NCI-H146 treated with DMSO at 0.1 percent for 48 hours (cell line): ENCODE results near the gene TMED4.

Experiments
- DNase-seq: peaks from one replicate; lab custom pipeline; 2025; ENCODE audit not compliant: unreplicated experiment; lab: John Stamatoyannopoulos, UW

Gene TMED4

DNA sequence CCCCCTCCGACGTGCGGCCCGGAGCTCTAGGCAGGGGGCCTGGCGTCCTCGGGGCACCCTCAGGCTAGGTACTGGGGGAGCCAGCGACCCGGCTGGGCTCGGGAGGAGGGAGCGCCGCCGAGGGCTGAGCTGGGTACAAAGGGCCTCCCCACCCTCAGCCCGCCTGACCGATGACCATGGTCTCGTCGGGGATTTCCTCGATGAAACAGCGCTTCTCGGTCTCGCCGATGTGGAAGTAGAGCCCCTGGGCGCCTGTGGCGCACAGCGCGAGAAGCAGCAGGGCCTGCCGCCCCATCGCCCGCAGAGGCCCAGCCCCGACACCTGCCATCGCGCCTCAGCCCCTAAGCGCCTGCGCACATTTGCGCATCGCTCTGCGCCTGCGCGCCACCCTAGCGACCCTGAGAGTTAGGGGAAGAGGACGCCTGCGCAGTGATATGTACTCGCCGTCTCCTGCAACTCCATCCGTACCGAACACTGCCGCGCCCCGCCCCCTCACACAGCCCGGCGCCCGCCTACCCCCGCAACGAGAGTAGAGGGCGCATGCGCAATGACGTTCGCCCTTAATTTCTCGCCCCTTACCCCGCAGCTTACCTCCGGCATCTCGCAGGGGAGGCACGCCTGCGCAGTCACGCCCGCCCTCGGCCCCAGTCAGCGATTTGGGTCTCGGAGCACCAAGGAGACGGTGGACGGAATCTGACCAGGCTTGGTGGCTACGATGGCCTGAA lies at the start of gene TMED4:
Gene TMED4 (minus strand): TSS at position 353 of the 725 bp plus-strand sequence. CDS start 25 bp downstream, at position 328.
- DNase-seq, result peak; percentile 98

DNA sequence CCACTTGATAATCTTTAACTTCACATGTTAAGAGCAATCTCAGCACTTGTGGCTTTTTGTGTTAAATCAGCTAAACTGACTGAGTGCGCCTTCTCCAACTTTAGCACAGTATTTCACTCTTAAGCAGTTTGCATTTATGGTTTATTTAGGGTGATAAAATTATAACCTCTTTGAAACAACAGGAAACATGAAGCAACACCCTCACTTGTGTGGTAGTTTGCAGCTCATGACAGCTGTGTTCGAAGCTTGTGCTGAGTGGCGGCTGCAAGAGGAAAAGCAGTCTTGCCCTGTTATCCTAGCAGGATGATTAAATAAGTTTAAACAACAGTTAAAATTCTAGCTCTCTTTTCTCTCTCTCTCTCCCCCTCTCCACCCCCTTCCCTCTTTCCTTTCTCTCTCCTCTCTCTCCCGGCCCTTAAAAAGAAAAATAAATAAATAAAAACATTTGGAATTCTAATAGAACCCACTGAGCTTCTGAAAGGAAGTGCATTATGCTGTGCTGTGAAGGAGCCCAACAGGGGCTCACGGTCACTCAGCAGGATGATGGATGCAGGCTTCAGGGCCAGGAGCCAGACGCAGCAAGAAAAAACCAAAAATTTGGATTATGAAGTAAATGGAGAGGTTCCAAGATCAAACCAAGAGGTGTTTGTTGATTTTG lies 49.6 kb upstream of the TMED4 start:
- no peak for DNase-seq

DNA sequence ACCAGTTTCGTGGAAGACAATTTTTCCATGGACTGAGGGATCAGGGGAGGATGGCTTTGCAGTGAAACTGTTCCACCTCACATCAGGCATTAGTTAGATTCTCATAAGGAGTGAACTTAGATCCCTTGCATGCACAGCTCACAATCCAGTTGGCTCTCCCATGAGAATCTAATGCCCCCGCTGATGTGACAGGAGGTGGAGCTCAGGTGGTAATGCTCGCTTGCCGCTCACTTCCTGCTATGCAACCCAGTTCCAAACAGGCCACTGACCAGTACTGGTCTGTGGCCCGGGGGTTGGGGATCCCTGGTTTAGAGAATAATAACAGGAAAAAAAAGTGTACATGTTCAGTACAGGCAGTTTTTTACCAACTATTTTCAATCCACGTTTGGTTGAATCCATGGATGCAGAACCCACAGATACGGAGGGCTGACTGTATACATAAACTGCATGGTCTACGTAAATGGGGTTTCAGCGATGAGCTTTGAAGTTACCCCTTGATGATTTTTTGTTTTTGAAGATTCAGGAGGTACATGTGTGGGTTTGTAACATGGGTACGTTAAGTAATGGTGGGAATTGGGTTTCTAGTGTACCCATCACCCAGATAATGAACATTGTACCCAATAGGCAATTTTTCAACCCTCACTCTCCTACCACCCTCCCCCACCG lies 48.9 kb upstream of the TMED4 start:
- DNase-seq, result no peak

DNA sequence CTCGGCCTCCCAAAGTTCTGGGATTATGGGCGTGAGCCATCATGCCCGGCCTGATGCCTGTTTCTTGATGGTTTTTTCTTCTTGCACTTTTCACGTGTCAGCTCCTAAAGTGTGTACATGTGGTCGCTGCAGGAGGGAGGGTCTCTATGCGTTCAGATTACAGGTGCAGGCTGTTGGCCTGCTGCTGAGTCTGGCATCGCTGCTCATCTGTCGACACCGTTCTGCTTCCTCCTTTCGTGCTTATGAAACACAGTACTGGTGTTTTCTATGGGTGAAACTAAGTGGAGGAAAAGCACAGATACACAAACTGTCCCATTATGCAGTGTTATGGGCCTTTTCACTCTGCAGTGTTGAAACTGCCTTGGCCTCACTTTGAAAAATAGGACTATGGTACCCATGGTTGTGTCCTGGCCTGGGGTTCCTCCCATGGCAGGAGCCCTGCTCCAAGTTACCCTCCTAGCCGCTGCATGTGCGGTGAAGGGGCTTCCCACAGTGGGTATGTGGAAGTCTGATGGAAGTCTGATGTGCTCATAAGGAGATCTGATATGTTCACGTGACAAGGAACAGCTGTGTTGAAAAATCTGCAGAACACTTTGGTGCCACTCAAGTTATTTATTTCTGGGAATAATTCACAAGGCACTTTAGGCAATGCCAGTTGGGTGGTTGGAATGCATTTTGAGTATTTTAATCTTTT lies 47.9 kb upstream of the TMED4 start:
- no peak for DNase-seq

DNA sequence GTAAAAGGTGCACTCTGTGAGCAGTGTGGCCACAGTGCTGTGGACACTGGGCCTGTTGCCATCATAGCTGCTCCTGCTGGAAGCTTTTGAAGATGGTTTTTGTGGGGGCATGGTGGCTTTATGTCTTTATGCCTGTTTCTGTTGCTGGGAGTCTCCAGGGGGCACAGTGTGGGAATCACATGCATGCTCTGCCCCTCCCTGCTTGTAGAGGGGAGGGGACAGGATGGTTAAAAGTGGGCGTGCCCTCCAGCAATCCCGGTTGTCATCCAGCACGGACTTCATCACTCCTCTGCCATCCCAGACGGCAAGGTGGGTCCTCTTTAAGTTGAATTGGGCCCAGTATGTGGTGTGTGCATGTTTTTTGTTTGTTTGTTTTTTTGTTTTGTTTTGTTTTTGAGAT lies 44.6 kb upstream of the TMED4 start:
- DNase-seq, result no peak

DNA sequence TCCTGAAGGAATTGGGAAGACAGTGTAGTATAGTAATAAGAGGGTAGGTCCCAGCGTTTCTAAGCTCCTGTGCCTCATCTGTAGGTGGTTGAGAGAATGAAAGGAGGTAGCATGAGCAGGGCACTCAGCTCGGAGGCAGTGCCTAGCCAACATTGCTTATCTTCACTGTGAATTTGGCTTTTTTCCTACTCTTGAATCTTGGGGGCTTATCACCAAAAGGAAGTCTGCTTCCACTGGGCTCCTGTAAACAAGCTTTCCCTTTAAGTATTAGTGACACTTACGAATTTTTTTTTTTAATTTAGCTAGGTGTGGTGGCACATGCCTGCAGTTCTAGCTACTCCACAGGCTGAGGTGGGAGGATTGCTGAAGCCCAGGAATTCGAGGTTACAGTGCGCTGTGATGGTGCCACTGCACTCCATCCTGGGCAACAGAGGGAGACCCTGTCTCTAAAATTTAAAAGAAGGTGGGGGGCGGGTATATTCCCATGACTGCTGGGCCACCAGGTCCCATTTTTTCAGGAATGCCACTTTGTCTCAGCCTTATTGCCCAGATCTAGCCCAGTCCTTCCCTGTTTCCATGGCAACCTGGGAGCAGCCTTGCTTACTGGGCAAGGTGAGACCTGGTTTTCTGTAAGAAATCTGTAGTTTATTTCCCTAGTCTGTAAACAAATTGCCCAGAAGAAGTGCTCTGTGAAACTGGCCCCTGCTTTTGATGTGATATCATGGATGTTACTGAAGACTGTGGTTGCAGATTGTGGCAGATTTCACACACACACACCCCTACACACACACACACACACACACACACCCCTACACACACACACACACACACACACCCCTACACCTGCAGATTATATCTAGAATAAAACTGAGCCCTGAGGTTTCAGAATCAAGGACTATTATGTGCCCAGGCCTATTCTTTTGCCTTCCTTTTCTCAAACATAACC lies 43.8 kb upstream of the TMED4 start:
- DNase-seq, result no peak

DNA sequence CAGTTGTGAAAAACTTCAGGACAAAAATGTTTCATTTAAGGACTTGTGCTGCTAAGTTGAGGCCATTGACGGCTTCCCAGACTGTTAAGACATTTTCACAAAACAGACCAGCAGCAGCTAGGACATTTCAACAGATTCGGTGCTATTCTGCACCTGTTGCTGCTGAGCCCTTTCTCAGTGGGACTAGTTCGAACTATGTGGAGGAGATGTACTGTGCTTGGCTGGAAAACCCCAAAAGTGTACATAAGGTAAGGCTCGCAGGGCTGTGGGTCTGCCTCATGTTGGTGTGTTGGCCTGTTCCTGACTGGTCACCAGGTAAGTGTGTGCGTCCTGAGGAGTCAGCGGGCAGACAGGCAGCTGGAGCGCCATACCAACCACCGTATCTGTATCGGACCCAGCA lies 42.3 kb upstream of the TMED4 start:
- no peak for DNase-seq

DNA sequence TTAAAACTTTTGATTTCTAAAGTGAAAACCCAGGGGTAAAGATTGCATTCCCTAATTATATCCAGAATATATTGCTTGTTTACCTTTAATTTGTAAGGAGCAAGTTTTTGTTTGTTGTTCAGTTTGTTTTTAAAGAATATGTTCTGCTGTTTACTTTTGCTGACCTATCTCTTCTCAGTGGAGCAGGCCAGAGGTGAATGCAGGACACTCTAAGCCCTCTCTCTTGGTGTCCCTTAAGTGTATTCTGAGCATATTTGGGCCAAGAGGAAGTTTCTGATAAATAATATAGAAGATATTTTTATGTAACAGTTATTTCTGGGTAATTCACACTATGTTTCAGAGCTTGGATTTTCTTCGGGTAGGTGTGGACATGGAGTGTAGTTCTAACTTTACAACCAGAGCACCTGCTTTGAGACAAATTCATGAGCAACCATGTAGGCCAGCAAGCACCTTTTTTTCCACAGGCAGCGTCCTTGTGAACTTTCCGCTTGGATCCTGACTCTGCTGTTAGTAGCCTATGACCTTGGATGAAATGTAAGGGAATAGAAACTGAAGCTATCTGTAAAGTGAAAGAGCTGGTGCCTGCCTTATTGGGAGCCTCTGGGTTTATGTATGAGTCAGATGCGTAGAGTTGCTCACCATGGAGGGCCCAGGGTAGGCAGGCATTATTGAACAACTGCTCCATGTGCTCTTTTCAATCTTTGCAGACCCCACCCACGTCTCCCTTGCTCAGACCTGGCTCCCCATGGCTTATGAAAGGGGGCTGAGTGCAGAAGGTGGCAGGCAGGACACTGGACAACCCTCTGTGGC lies 40.5 kb upstream of the TMED4 start:
- DNase-seq, result no peak

DNA sequence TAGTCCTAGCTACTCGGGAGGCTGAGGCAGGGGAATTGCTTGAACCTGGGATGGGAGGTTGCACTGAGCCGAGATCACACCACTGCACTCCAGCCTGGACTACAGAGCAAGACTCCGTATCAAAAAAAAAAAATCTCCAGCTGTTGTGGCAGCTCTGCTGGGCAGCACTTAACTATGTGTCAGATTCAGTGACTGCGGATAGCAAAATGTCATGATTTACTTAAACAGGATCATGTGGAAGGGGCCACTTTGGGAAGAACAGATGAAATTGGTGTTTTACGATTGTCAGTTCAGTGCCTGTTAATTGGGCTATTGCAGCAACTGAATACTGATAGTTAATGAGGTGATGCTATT lies 39.7 kb upstream of the TMED4 start:
- no peak for DNase-seq

DNA sequence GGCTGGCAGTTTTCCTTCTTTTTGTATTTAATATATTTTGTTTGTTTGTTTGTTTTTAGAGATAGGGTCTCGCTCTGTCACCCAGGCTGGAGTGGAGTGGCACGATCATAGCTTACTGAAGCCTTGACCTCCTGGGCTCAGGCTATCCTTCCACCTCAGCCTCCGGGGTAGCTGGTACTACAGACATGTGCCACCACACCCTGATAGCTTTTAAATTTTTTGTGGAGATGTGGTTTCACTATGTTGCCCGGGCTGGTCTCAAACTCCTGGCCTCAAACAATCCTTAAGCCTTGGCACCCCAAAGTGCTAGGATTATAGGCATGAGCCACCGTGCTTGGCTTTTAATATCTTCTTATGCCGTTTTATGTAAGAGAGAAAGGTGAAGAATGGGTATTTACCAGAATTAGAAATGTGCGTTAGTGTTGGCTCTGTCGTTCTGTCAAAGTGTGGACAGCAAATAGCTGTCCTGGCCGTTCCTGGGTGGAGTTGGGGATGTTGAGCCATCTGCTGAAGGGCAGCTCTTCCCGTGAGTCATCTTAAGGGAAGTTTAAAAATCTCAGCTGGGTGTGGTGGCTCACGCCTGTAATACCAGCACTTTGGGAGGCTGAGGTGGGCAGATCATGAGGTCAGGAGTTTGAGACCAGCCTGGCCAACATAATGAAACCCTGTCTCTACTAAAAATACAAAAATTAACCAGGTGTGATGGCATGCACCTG lies 39.2 kb upstream of the TMED4 start:
- DNase-seq, result no peak

DNA sequence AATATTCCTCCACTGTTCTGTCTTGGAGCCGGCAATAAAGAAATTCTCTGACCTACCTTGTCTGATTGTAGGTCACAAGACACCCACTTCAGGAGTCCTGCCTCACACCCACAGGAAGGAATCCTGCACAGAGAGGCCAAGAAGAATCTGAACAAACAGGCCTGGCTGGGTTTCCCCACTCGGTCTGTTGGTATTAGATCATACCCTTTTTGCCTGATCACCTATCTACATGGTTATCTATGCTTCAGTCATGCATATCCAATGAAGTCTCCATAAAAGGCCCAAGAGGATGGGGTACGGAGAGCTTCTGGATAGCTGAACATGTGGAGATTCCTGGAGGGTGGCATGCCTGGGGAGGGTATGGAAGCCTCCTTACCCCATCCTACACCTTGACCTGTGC lies 36.7 kb upstream of the TMED4 start:
- DNase-seq, result no peak

DNA sequence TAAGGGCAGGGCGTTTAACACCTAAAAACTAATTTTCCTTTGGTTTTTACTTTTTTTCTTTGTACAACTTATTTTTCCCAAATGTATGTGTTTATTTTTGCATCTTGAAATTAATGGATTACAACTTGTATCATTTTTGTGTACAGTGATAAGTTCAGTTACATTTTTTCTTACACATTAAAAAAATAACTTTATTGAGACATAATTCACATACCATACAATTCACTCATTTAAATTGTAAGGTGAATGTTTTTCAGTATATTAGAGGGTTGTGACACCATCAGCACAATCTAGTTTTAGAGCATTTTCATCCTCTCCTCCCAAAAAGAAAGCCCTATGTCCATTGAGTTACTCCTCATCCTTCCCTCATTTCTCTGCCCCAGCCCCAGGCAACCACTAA lies 36.0 kb upstream of the TMED4 start:
- no peak for DNase-seq

DNA sequence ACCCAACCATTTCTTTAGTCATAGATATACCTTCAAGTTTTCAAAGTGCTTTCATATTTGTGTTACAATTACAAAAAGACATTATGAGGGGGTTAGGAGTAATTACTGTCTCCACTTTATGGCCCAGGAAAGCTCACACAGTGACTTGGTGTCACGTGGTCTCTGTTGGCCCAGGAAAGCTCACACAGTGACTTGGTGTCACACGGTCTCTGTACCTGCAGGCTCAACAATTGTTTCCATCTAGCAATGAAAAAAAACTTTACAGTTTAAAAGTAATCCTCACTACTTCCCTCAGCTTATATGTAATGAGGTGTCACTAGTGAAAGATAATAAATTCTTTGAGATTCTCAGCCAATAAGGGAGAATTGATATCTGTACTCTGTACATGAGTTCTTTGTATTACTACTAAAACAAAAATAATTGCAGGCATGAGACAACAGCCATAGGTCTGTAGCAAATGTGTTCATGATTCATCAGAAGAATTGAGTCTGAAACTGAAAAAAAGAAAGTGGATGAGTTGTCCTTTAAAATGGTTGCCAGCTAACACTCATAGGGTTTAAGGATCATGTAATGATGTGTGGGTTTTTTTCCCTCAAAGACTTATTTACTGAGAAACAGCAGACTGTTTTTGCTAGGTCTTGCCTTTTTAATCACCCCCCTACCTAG lies 35.3 kb upstream of the TMED4 start:
- no peak for DNase-seq

DNA sequence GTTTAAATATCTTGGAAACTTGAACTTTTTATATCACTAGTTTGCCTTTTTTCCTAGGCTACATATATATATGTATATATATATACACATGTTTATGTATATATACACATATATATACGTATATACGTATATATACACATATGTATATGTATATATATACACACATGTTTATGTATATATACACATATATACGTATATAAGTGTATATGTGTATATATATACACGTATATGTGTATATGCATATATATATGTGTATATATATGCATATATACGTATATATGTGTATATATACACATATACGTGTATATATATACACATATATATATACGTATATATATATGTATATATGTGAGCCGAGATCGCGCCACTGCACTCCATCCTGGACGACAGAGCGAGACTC lies 34.5 kb upstream of the TMED4 start:
- no peak for DNase-seq

DNA sequence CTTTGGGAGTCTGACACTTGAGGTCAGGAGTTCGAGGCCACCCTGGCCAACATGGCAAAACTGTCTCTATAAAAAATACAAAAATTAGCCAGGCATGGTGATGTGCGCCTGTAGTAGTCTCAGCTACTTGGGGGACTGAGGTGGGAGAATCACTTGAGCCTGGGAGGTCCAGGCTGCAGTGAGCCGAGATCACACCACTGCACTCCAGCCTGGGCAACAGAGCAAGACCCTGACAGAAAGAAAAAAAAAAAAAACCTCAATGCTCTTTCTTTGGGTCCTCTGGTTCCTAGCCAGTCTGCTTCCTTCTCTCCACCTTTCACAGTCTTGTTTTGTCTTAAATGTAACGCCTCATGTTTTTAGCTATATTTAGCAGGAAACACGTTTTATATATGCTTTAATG lies 33.8 kb upstream of the TMED4 start:
- DNase-seq, result no peak

DNA sequence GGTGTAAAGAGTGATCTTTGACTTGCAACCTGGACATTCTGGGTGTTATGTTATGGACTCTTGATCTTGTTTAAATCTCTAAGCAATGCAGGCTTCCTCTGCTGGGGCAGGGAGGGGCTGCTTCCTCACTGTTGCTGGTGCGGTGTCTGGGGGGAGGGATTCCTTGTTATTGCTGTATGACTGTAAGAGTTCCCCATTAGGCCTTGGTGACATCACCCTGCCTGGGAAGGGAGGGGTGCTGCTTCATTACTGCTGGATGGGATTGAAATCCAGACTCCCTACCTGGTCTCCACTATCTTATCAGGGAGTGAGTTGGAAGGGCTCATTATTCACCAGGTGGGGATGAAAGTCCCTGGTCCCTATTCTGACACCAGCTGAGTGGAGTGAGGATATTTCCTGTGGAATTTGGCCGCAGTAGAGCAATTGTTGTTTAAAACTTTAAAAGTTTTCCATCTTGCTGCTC lies 33.1 kb upstream of the TMED4 start:
- no peak for DNase-seq

DNA sequence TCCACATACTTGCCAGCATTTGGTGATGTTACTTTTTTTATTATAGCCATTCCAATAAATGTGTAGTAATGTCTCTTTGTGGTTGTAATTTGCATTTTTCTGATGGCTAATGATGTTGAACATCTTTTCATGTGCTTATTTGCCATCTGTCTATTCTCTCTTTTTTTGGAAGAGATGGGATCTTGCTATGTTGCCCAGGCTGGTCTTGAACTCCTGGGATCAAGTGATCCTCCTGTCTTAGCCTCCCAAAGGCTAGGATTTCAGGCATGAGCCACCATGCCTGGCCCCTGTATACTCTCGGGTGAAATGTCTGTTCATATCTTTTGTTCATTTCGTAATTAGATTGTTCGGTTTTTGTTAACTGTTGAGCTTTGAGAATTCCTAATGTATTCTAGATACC lies 27.8 kb upstream of the TMED4 start:
- DNase-seq, result no peak

DNA sequence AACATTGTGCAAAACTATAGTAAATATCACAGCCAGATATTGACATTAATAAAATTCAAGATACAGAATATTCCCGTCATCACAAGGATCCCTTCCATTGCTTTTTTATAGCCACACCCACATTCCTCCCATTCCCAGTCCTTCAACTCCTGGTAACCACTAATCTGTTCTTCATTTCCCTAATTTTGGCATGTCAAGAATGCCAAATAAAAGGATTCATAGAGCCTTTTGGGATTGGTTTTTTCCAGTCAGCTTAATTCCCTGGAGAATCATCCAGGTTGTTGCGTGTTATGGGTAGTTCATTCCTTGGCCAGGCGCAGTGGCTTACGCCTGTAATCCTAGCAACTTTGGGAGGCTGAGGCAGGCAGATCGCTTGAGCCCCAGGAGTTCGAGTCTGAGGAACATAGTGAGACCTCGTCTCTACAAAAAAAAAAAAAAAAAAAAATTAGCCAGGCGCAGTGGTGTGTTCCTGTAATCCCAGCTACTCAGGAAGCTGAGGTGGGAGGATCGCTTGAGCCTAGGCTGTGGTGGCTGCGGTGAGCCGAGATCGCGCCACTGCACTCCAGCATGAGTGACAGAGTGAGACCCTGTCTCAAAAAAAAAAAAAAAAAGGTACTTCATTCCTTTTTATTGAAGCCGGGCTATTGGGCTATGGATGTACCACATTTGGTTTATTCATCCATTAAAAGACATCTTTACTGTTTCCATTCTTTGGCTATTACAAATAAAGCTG lies 27.1 kb upstream of the TMED4 start:
- DNase-seq, result no peak
